ENCODE measurements around the gene CASK.

DNA sequence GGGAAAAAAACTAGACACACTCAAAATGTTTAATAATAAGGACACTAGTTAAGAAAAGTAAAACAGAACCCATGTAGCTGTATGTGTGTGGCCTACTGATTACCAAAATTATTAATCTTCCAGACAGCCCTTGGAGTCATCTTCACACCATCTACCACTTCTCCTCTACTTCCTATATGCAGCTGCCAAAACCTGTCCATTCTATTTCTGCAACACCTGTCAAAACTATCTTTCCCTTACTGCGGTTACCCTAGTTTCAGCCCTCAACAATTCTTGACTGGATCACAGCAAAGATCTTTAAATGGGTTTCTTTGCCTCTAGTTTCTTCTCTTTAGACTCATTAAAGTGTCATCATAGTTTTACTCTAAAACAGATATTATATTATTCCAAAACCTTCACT lies 126.8 kb downstream of the CASK start:
- TF ChIP-seq, protein P1, sequence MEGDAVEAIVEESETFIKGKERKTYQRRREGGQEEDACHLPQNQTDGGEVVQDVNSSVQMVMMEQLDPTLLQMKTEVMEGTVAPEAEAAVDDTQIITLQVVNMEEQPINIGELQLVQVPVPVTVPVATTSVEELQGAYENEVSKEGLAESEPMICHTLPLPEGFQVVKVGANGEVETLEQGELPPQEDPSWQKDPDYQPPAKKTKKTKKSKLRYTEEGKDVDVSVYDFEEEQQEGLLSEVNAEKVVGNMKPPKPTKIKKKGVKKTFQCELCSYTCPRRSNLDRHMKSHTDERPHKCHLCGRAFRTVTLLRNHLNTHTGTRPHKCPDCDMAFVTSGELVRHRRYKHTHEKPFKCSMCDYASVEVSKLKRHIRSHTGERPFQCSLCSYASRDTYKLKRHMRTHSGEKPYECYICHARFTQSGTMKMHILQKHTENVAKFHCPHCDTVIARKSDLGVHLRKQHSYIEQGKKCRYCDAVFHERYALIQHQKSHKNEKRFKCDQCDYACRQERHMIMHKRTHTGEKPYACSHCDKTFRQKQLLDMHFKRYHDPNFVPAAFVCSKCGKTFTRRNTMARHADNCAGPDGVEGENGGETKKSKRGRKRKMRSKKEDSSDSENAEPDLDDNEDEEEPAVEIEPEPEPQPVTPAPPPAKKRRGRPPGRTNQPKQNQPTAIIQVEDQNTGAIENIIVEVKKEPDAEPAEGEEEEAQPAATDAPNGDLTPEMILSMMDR (conservative IDR thresholded peaks at IDR 0.05; ENCODE audit: low read depth, low read length): no peak
- no peak for TF ChIP-seq EZH2 (IDR thresholded peaks at IDR 0.05; ENCODE audit: borderline replicate concordance, low read depth, low read length, poor library complexity, severe bottlenecking)

Data from A673 (cell line).